Measurements from ENCODE around the gene AHI1.
"Not testable (repeated sequence)": the region's sequence is repeated elsewhere in the genome, so short reads cannot be mapped to it uniquely, and the experiment has no call there.

DNA sequence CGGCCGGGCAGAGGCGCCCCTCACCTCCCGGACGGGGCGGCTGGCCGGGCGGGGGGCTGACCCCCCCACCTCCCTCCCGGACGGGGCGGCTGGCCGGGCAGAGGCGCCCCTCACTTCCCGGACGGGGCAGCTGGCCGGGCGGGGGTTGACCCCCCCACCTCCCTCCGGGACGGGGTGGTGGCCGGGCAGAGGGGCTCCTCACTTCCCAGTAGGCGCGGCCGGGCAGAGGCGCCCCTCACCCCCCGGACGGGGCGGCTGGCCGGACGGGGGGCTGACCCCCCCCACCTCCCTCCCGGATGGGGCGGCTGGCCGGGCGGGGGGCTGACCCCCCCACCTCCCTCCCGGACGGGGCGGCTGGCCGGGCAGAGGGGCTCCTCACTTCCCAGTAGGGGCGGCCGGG lies 133.9 kb downstream of the AHI1 start:
- TF ChIP-seq, protein P1, sequence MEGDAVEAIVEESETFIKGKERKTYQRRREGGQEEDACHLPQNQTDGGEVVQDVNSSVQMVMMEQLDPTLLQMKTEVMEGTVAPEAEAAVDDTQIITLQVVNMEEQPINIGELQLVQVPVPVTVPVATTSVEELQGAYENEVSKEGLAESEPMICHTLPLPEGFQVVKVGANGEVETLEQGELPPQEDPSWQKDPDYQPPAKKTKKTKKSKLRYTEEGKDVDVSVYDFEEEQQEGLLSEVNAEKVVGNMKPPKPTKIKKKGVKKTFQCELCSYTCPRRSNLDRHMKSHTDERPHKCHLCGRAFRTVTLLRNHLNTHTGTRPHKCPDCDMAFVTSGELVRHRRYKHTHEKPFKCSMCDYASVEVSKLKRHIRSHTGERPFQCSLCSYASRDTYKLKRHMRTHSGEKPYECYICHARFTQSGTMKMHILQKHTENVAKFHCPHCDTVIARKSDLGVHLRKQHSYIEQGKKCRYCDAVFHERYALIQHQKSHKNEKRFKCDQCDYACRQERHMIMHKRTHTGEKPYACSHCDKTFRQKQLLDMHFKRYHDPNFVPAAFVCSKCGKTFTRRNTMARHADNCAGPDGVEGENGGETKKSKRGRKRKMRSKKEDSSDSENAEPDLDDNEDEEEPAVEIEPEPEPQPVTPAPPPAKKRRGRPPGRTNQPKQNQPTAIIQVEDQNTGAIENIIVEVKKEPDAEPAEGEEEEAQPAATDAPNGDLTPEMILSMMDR (IDR thresholded peaks at IDR 0.05), result not testable (repeated sequence)
- TF ChIP-seq EZH2 (IDR thresholded peaks at IDR 0.05; ENCODE audit: borderline replicate concordance, insufficient read depth, low read depth, low read length, poor library complexity, severe bottlenecking), result not testable (repeated sequence)

All from B cell (primary cell).